Parathyroid adenoma (tissue), 2 donors: ENCODE measurements around the gene FAM171A2.

Source experiments
- H2AFZ ChIP-seq: fragments of 300-600 bp; sonication (generic); one replicate; pipeline ENCODE4 v1.7.0; 2017; ENCODE audit warnings: antibody characterized with exemption, mild to moderate bottlenecking
- H3K27ac ChIP-seq: fragments of 300-600 bp; sonication (generic); one replicate; pipeline ENCODE4 v1.7.0; 2017
- H3K27me3 ChIP-seq: fragments of 300-600 bp; sonication (generic); one replicate; pipeline ENCODE4 v1.7.0; 2017; ENCODE audit warnings: low read length; ENCODE audit not compliant: control insufficient read depth, insufficient read depth
- H3K36me3 ChIP-seq: fragments of 300-600 bp; sonication (generic); one replicate; pipeline ENCODE4 v1.7.0; 2017; ENCODE audit warnings: low read length; ENCODE audit not compliant: control insufficient read depth, insufficient read depth
- H3K4me1 ChIP-seq: fragments of 300-600 bp; sonication (generic); one replicate; pipeline ENCODE4 v1.7.0; 2017; ENCODE audit warnings: control low read depth
- H3K4me2 ChIP-seq: fragments of 300-600 bp; sonication (generic); one replicate; pipeline ENCODE4 v1.7.0; 2017; ENCODE audit warnings: low read length
- H3K4me3 ChIP-seq: fragments of 300-600 bp; sonication (generic); one replicate; pipeline ENCODE4 v1.7.0; 2017; ENCODE audit warnings: low read depth, low read length
- H3K79me2 ChIP-seq: fragments of 300-600 bp; sonication (generic); one replicate; pipeline ENCODE4 v1.7.0; 2017; ENCODE audit warnings: control low read depth
- H3K9ac ChIP-seq: fragments of 300-600 bp; sonication (generic); one replicate; pipeline ENCODE4 v1.7.0; 2017; ENCODE audit warnings: mild to moderate bottlenecking
- H3K9me3 ChIP-seq: fragments of 300-600 bp; sonication (generic); one replicate; pipeline ENCODE4 v1.7.0; 2017; ENCODE audit warnings: low read length; ENCODE audit not compliant: control insufficient read depth
- TF ChIP-seq, protein P1 (sequence below): fragments of 300-600 bp; sonication (generic); IDR thresholded peaks from one replicate; pipeline ENCODE4 v1.7.0; 2017; ENCODE audit warnings: antibody characterized with exemption, mild to moderate bottlenecking
- donor health status: primary hyperparathyroidism.

The FAM171A2 gene

DNA sequence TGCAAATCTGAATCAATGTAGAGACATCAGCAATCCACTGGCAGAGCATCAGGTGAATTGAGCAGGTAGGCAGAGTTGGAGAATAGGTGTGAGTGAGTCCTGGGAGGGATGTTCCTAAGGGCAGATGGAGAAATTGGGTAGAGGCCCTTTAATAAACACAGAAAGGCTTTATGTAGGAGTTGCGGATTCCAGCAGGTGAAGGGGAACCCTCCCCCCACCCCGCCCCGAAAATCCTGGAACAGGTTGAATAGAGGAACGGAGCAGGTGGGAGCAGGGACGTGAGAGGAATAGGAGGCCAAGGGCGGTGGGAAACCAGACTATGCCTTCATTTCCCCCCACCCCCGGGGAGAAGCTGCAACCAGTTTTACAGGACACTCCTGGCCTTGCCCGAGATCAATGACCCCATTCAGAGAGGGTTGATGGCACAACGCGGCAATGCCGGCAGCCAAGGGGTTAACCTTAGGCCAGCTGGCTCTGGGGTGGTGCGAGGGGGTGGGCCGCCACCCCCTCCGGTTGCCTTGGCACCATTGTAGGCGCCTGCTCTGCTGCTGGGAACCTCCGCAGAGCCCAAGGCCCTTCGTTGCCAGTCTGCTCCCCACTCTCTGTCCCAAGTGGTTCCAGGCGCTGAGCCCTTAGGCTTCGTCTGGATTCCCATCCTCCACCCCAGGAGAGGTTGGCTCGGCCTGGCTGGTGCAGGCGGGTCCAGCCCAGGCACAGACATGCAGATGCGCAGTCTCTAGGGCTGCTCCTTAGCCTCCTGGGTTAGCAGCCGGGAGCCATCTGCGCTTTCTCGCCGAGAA is 56.1 kb downstream of the FAM171A2 start:
- H3K9ac ChIP-seq, result peak overlapping the region; percentile 14
- TF ChIP-seq, protein P1, sequence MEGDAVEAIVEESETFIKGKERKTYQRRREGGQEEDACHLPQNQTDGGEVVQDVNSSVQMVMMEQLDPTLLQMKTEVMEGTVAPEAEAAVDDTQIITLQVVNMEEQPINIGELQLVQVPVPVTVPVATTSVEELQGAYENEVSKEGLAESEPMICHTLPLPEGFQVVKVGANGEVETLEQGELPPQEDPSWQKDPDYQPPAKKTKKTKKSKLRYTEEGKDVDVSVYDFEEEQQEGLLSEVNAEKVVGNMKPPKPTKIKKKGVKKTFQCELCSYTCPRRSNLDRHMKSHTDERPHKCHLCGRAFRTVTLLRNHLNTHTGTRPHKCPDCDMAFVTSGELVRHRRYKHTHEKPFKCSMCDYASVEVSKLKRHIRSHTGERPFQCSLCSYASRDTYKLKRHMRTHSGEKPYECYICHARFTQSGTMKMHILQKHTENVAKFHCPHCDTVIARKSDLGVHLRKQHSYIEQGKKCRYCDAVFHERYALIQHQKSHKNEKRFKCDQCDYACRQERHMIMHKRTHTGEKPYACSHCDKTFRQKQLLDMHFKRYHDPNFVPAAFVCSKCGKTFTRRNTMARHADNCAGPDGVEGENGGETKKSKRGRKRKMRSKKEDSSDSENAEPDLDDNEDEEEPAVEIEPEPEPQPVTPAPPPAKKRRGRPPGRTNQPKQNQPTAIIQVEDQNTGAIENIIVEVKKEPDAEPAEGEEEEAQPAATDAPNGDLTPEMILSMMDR, result no peak
- H3K4me2 ChIP-seq, result peak overlapping the region; percentile 57
- H3K79me2 ChIP-seq, result peaks cover 12% of the 10 kb centered on the region
- peak overlapping the region; percentile 74 for H2AFZ ChIP-seq
- H3K4me1 ChIP-seq, result peaks cover 18% of the 10 kb centered on the region
- H3K27me3 ChIP-seq, result no peaks in the 10 kb centered on the region
- peak overlapping the region; percentile 40 for H3K4me3 ChIP-seq
- H3K27ac ChIP-seq, result peak overlapping the region; percentile 94
- no peaks in the 10 kb centered on the region for H3K9me3 ChIP-seq
- H3K36me3 ChIP-seq, result no peaks in the 10 kb centered on the region

DNA sequence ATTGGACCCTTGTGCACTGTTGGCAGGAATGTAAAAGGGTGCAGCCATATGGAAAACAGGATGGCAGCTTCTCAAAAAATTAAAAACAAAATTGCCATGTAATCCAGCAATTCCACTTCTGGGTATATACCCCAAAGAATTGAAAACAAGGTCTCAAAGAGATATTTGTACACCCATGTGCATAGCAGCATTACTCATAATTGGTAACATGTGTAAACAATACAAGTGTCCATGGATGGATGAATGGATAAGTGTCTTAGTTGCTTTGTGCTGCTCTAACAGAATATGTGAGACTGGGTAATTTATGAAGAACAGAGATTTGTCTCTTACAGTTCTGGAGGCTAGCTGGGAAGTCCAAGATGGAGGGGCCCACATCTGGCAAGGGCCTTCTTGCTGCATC is 59.0 kb downstream of the FAM171A2 start:
- Histone ChIP-seq H3K4me1 (peaks cover 12% of the 10 kb centered on the region), H3K79me2 (peaks cover 12% of the 10 kb centered on the region), H3K27me3 (no peaks in the 10 kb centered on the region), H2AFZ (no peak overlapping the region), H3K9ac (no peak overlapping the region), H3K27ac (no peak overlapping the region), H3K9me3 (no peaks in the 10 kb centered on the region), H3K4me2 (no peak overlapping the region), H3K4me3 (no peak overlapping the region), H3K36me3 (no peaks in the 10 kb centered on the region)
- TF ChIP-seq, protein P1, result no peak
